Measurements from ENCODE around the gene TTLL3. TPM values are rescaled to one million over a fixed set of nuclear protein-coding genes. Genes with fewer than 3 reads are reported as not detected.

TTLL3 gene
- total and polyA plus RNA-seq, 2 of the 8 experiments (the other 6 are each of a cell fraction or from before 2014, with no cell fraction given), result 5.9 to 8.9 TPM

- Histone ChIP-seq H2BK5ac (ENCODE audit: low read depth, low read length) (no peak overlapping the region), H3K9ac (replicated peaks in 1 of 4; ENCODE audit: extremely low read depth in 1 of 4, low read depth in 3 of 4, low read length in 3 of 4) (no peak overlapping the region; a peak in 2 of 7 replicates), H3K23ac (ENCODE audit: insufficient read length) (no peak overlapping the region), H3K36me3 (ENCODE audit: control insufficient read depth in 2 of 4, insufficient read depth in 4 of 4, low read length in 3 of 4) (peaks cover 4 to 49% (median 28%) of the 10 kb centered on the region in 4 experiments), H3K27ac (ENCODE audit: low read depth, low read length) (no peak overlapping the region), H4K20me1 (replicated peaks in 1 of 2; ENCODE audit: control insufficient read depth in 1 of 2, insufficient read depth in 2 of 2, low read length in 2 of 2) (peaks cover 0 to 1% of the 10 kb centered on the region in 2 experiments), H3K56ac (replicated peaks; ENCODE audit: insufficient read length, low read depth, low read length) (no peak overlapping the region), H3K4me1 (replicated peaks in 1 of 4; ENCODE audit: control insufficient read depth in 3 of 4, insufficient read depth in 4 of 4, low read length in 3 of 4) (no peaks in the 10 kb centered on the region), H3K23me2 (ENCODE audit: low read depth, low read length) (no peaks in the 10 kb centered on the region), H2BK12ac (ENCODE audit: low read depth, low read length) (no peak overlapping the region), H3K79me2 (ENCODE audit: control insufficient read depth in 1 of 2, insufficient read depth in 2 of 2, low read length in 2 of 2) (no peaks in the 10 kb centered on the region), H3K4me2 (ENCODE audit: insufficient read depth in 1 of 2, low read depth in 2 of 2, low read length in 2 of 2) (no peak overlapping the region), H3K9me3 (ENCODE audit: insufficient read depth in 2 of 2, low read depth in 1 of 2, low read length in 1 of 2) (no peaks in the 10 kb centered on the region), H3K79me1 (ENCODE audit: low read depth, low read length) (no peaks in the 10 kb centered on the region), H4K8ac (ENCODE audit: extremely low read depth, insufficient read depth, low read length) (no peak overlapping the region; the same call in 1 of the 2 replicates), H2BK120ac (replicated peaks; ENCODE audit: low read depth, low read length) (no peak overlapping the region), H4K91ac (replicated peaks; ENCODE audit: insufficient read length, low read length) (no peak overlapping the region), H3K27me3 (replicated peaks in 1 of 4; ENCODE audit: control insufficient read depth in 3 of 4, extremely low read depth in 1 of 4, insufficient read depth in 3 of 4, low read length in 3 of 4) (no peaks in the 10 kb centered on the region), H2AFZ (ENCODE audit: low read length) (no peak overlapping the region), H2BK20ac (ENCODE audit: low read length) (no peak overlapping the region), H3K4ac (replicated peaks; ENCODE audit: insufficient read length, low read depth, low read length) (no peak overlapping the region), H3K4me3 (ENCODE audit: extremely low read depth in 1 of 4, insufficient read depth in 2 of 4, low read depth in 3 of 4, low read length in 4 of 4) (no peak overlapping the region), H3K18ac (ENCODE audit: extremely low read depth, low read length) (no peak overlapping the region), H2AK5ac (ENCODE audit: low read depth, low read length) (no peak overlapping the region), H2BK15ac (ENCODE audit: low read length) (no peak overlapping the region), H4K5ac (ENCODE audit: insufficient read length, low read depth, low read length) (no peak overlapping the region), H3K14ac (ENCODE audit: insufficient read length) (no peak overlapping the region)
- CTCF ChIA-PET (ENCODE audit: partially characterized antibody), result interaction anchor here (0.7 to 1.3 kb wide), 3 partner anchors 10 to 686 kb away, joined by 3 to 4 read pairs (median 3); no protein-coding TSS in a partner anchor
- 96% methylated on average over 14 of the region's 14 CpGs; no CpG with 5 or more reads in 1 of the 2 experiments for WGBS, 2 experiments (ENCODE audit: extremely low coverage in 1 of 2, insufficient coverage in 1 of 2, insufficient read length in 1 of 2, insufficient replicate concordance in 2 of 2, low coverage in 1 of 2, low lambda C conversion rate in 2 of 2, missing lambda C conversion rate in 1 of 2)
- DNase-seq (ENCODE audit: low read depth in 1 of 2, low spot score in 2 of 2) (no peak), FAIRE-seq (no peak)
- POLR2A ChIA-PET (ENCODE audit: partially characterized antibody), result interaction anchor here (0.5 to 2.4 kb wide), 5 partner anchors 9 to 167 kb away, joined by 3 to 10 read pairs (median 4); partner anchors contain the start of genes ARPC4 and TADA3
- no peak for TF ChIP-seq MAX (IDR thresholded peaks at IDR 0.05)
- TF ChIP-seq PHF8 (conservative IDR thresholded peaks at IDR 0.05; ENCODE audit: low read depth, low read length), result no peak
- no peak for TF ChIP-seq CBX5 (IDR thresholded peaks at IDR 0.05; ENCODE audit: low read depth, low read length)
- TF ChIP-seq TBP (IDR thresholded peaks at IDR 0.05; ENCODE audit: low read depth, low read length), result no peak
- TF ChIP-seq TCF12 (IDR thresholded peaks at IDR 0.05; ENCODE audit: low read depth, low read length), result no peak
- TF ChIP-seq SRF (IDR thresholded peaks at IDR 0.05; ENCODE audit: low read depth, low read length), result no peak
- TF ChIP-seq FOSL1 (IDR thresholded peaks at IDR 0.05; ENCODE audit: insufficient read depth, low read depth, low read length), result no peak
- TF ChIP-seq SIRT6 (IDR thresholded peaks at IDR 0.05; ENCODE audit: low read length), result no peak
- no peak for TF ChIP-seq USF2 (IDR thresholded peaks at IDR 0.05; ENCODE audit: low read length)
- no peak for TF ChIP-seq KDM4A (IDR thresholded peaks at IDR 0.05; ENCODE audit: low read depth, low read length, severe bottlenecking)
- no peak for TF ChIP-seq EGR1 (IDR thresholded peaks at IDR 0.05; ENCODE audit: borderline replicate concordance, low read depth, low read length)
- TF ChIP-seq SP1 (IDR thresholded peaks at IDR 0.05; ENCODE audit: low read depth, low read length), result no peak
- no peak for TF ChIP-seq KDM1A (IDR thresholded peaks at IDR 0.05; ENCODE audit: borderline replicate concordance, low read length)
These were observed 26.1 kb upstream of the TTLL3 start for GRCh38 chr3:9783954-9784353.

Data from H1 (cell line).